Vagina (tissue), 2 donors: ENCODE data around the gene MAPK11.
"Not testable (repeated sequence)": the region's sequence is repeated elsewhere in the genome, so short reads cannot be mapped to it uniquely, and the experiment has no call there.

ENCODE experiments used
- CTCF ChIP-seq, 3 experiments: fragments of 450-650 bp in 2 of 3; fragments of 200-600 bp in 1 of 3; sonication (generic) in 1 of 3; IDR thresholded peaks; one replicate each; pipeline ENCODE4 v1.5.1; 2017 to 2019; ENCODE audit warnings: antibody characterized with exemption in 3 of 3, mild to moderate bottlenecking in 2 of 3, moderate library complexity in 2 of 3
- POLR2A ChIP-seq, 2 donors: fragments of 450-650 bp; IDR thresholded peaks; one replicate each; pipeline ENCODE4 v1.6.1; 2017; ENCODE audit warnings: antibody characterized with exemption in 2 of 2, mild to moderate bottlenecking in 2 of 2, moderate library complexity in 2 of 2

GRCh38 chr22:50273781-50274180, 3.6 kb upstream of the MAPK11 start:
- TF ChIP-seq CTCF, POLR2A (IDR thresholded peaks at IDR 0.05): not testable (repeated sequence)
